HepG2 (cell line): ENCODE data around the gene PPP1R13B. TPM values are rescaled to one million over a fixed set of nuclear protein-coding genes. Genes with fewer than 3 reads are reported as not detected.
A peak's percentile ranks its signal among the peaks of the same experiment; 100 is the strongest.

ENCODE experiments used
- ATF5 ChIP-seq: sonication (generic); formaldehyde crosslinking; IDR thresholded peaks from 2 replicates; pipeline ENCODE4 v1.4.0; 2020; ENCODE audit warnings: mild to moderate bottlenecking, low read depth, missing genetic modification reagents
- MIXL1 ChIP-seq: IDR thresholded peaks from 2 replicates; pipeline ENCODE4 v1.6.1; 2016
- POLR2A ChIP-seq, 2 experiments: IDR thresholded peaks; 2 replicates each; pipeline ENCODE4 v1.6.1; 2011; ENCODE audit warnings: low read depth in 2 of 2, low read length in 2 of 2, mild to moderate bottlenecking in 1 of 2, moderate library complexity in 1 of 2; ENCODE audit not compliant: insufficient read depth in 1 of 2
- SP140L ChIP-seq: sonication (generic); formaldehyde crosslinking; IDR thresholded peaks from 2 replicates; pipeline ENCODE4 v1.4.0; 2020; ENCODE audit warnings: missing genetic modification reagents, borderline replicate concordance
- TSC22D2 ChIP-seq: sonication (generic); formaldehyde crosslinking; IDR thresholded peaks from 2 replicates; pipeline ENCODE4 v1.5.1; 2020; ENCODE audit warnings: missing genetic modification reagents, mild to moderate bottlenecking, borderline replicate concordance
- ZNF235 ChIP-seq: sonication (generic); formaldehyde crosslinking; IDR thresholded peaks from 2 replicates; pipeline ENCODE4 v1.8.1; 2023; ENCODE audit warnings: mild to moderate bottlenecking, missing genetic modification reagents, borderline replicate concordance
- ZNF552 ChIP-seq: sonication (generic); formaldehyde crosslinking; IDR thresholded peaks from 2 replicates; pipeline ENCODE4 v1.9.0; 2022; ENCODE audit warnings: missing genetic modification reagents, mild to moderate bottlenecking, borderline replicate concordance
- ZNF577 ChIP-seq: sonication (generic); formaldehyde crosslinking; IDR thresholded peaks from 2 replicates; pipeline ENCODE4 v1.4.0; 2020; ENCODE audit warnings: mild to moderate bottlenecking, low read depth, missing genetic modification reagents, borderline replicate concordance
- ZNF639 ChIP-seq: conservative IDR thresholded peaks from 2 replicates; pipeline ENCODE4 v1.6.1; 2018; ENCODE audit warnings: missing genetic modification reagents
- ZNF720 ChIP-seq: sonication (generic); formaldehyde crosslinking; IDR thresholded peaks from 2 replicates; pipeline ENCODE4 v1.4.0; 2020; ENCODE audit warnings: missing genetic modification reagents
- ZNF775 ChIP-seq: sonication (generic); formaldehyde crosslinking; IDR thresholded peaks from 2 replicates; pipeline ENCODE4 v1.4.0; 2020; ENCODE audit warnings: missing genetic modification reagents, mild to moderate bottlenecking, moderate library complexity, borderline replicate concordance
- polyA plus RNA-seq, 8 experiments: library from polyadenylated mRNA; depleted of rRNA in 3 of 8; stranded (reverse) in 7 of 8; unstranded in 1 of 8; fragments of >200 nt; fragmentation: Illumina TruSeq in 4 of 8; extraction: Trizol in 4 of 8; gene quantifications; 2 replicates each; pipeline versions ENCODE4 v1.2.1 to v1.2.3, GENCODE V29; 2011 to 2016; ENCODE audit warnings: low read depth in 4 of 8, missing spikeins in 1 of 8, mixed read lengths in 1 of 8; ENCODE audit not compliant: insufficient read depth in 1 of 8
- total RNA-seq, 5 experiments: library from RNA; depleted of rRNA; stranded (reverse); fragments of >200 nt; fragmentation: Illumina TruSeq; extraction: Trizol; gene quantifications; 2 replicates each; pipeline ENCODE4 v1.2.3, GENCODE V29; 2016; ENCODE audit warnings: low read depth in 1 of 5
- TF ChIP-seq, protein P1 (sequence below): sonication (generic); formaldehyde crosslinking; IDR thresholded peaks from 2 replicates; pipeline ENCODE4 v1.9.0; 2021; ENCODE audit warnings: mild to moderate bottlenecking, missing genetic modification reagents
- TF ChIP-seq, protein P2 (sequence below): sonication (generic); formaldehyde crosslinking; conservative IDR thresholded peaks from 2 replicates; pipeline ENCODE4 v1.4.0; 2020; ENCODE audit warnings: missing genetic modification reagents
- TF ChIP-seq, protein P3 (sequence below): sonication (generic); formaldehyde crosslinking; IDR thresholded peaks from 2 replicates; pipeline ENCODE4 v1.9.0; 2021; ENCODE audit warnings: missing genetic modification reagents, mild to moderate bottlenecking, borderline replicate concordance

Gene PPP1R13B
- total and polyA plus RNA-seq, 2 of the 13 experiments (the other 11 are each of a cell fraction or from before 2014, with no cell fraction given), result 4.6 to 9.4 TPM

GRCh38 chr14:103854822-103855733, 7.7 kb upstream of the PPP1R13B start (continued):
- TF ChIP-seq ATF5 (no peak), SP140L (CRISPR knock-in tag) (no peak), ZNF577 (CRISPR knock-in tag) (no peak), ZNF235 (CRISPR knock-in tag) (no peak), MIXL1 (0 out of 2 replicates have a peak, but pooled peaks have one; percentile 17), ZNF639 (no peak), ZNF552 (no peak), POLR2A (IDR thresholded peaks at IDR 0.05; ENCODE audit: insufficient read depth in 1 of 2, low read depth in 2 of 2, low read length in 2 of 2) (peak; percentile 34 to 49; a peak in 3 of 4 replicates), TSC22D2 (CRISPR knock-in tag) (no peak), ZNF720 (CRISPR knock-in tag) (no peak), ZNF775 (CRISPR knock-in tag) (no peak)
- TF ChIP-seq, protein P1, sequence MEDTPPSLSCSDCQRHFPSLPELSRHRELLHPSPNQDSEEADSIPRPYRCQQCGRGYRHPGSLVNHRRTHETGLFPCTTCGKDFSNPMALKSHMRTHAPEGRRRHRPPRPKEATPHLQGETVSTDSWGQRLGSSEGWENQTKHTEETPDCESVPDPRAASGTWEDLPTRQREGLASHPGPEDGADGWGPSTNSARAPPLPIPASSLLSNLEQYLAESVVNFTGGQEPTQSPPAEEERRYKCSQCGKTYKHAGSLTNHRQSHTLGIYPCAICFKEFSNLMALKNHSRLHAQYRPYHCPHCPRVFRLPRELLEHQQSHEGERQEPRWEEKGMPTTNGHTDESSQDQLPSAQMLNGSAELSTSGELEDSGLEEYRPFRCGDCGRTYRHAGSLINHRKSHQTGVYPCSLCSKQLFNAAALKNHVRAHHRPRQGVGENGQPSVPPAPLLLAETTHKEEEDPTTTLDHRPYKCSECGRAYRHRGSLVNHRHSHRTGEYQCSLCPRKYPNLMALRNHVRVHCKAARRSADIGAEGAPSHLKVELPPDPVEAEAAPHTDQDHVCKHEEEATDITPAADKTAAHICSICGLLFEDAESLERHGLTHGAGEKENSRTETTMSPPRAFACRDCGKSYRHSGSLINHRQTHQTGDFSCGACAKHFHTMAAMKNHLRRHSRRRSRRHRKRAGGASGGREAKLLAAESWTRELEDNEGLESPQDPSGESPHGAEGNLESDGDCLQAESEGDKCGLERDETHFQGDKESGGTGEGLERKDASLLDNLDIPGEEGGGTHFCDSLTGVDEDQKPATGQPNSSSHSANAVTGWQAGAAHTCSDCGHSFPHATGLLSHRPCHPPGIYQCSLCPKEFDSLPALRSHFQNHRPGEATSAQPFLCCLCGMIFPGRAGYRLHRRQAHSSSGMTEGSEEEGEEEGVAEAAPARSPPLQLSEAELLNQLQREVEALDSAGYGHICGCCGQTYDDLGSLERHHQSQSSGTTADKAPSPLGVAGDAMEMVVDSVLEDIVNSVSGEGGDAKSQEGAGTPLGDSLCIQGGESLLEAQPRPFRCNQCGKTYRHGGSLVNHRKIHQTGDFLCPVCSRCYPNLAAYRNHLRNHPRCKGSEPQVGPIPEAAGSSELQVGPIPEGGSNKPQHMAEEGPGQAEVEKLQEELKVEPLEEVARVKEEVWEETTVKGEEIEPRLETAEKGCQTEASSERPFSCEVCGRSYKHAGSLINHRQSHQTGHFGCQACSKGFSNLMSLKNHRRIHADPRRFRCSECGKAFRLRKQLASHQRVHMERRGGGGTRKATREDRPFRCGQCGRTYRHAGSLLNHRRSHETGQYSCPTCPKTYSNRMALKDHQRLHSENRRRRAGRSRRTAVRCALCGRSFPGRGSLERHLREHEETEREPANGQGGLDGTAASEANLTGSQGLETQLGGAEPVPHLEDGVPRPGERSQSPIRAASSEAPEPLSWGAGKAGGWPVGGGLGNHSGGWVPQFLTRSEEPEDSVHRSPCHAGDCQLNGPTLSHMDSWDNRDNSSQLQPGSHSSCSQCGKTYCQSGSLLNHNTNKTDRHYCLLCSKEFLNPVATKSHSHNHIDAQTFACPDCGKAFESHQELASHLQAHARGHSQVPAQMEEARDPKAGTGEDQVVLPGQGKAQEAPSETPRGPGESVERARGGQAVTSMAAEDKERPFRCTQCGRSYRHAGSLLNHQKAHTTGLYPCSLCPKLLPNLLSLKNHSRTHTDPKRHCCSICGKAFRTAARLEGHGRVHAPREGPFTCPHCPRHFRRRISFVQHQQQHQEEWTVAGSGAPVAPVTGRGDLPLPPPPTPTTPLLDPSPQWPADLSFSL, result no peak
- TF ChIP-seq, protein P2, sequence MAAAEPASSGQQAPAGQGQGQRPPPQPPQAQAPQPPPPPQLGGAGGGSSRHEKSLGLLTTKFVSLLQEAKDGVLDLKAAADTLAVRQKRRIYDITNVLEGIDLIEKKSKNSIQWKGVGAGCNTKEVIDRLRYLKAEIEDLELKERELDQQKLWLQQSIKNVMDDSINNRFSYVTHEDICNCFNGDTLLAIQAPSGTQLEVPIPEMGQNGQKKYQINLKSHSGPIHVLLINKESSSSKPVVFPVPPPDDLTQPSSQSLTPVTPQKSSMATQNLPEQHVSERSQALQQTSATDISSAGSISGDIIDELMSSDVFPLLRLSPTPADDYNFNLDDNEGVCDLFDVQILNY (CRISPR knock-in tag), result no peak
- TF ChIP-seq, protein P3, sequence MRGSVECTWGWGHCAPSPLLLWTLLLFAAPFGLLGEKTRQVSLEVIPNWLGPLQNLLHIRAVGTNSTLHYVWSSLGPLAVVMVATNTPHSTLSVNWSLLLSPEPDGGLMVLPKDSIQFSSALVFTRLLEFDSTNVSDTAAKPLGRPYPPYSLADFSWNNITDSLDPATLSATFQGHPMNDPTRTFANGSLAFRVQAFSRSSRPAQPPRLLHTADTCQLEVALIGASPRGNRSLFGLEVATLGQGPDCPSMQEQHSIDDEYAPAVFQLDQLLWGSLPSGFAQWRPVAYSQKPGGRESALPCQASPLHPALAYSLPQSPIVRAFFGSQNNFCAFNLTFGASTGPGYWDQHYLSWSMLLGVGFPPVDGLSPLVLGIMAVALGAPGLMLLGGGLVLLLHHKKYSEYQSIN (CRISPR knock-in tag), result no peak
